ENCODE data around the gene SPDYE1. TPM values are rescaled to one million over a fixed set of nuclear protein-coding genes. Genes with fewer than 3 reads are reported as not detected.
A peak's percentile ranks its signal among the peaks of the same experiment; 100 is the strongest.
"Not testable (repeated sequence)": the region's sequence is repeated elsewhere in the genome, so short reads cannot be mapped to it uniquely, and the experiment has no call there.

SPDYE1 gene
- total RNA-seq, 1 experiment from 2014 or later, result not detected

DNA sequence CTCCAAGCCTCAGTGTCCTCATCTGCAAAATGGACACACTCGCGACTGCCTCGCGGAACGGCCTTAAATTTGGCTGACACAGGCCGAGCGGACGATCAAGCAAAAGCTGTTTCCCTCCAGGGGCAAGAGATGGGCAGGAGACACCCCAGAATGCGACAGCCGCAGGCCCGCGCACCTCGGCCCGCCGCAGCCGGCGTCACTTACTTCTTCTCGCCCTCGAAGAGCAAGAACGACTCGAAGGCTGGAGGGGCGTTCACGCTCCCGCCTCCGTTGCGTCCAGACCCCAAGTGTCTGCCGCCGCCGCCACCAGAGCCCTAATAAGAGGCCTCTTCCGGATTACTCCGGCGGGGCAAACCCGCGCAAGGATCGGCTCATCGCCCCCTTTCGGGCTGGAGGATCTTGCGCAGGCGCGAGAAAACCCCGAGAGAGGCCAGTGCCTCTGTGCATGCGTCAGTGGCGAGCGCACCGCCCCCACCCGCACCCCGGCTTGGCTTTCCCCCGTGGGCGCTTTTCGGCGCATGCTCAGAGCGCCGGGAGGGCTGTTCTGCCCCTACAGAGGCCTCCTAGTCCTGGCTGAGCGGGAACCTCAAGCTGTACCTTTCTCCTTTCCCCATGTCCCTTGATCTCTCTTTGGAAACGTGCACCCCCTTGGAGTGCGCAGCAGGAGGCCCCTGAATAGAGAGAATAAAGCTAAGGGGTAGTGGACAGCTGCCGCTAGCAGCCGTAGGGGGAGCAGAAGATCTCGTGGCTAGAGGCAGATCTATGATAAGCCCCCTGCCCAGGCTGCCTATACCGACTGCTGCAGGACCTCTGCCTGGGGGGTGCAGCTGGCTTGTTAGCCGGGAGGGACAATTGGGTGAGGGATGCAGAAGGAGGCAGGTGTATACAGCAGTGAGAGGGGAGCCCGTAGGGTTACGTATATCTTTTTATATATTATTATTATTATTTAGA lies 21.4 kb downstream of the SPDYE1 start (continued):
- TF ChIP-seq, protein P1, sequence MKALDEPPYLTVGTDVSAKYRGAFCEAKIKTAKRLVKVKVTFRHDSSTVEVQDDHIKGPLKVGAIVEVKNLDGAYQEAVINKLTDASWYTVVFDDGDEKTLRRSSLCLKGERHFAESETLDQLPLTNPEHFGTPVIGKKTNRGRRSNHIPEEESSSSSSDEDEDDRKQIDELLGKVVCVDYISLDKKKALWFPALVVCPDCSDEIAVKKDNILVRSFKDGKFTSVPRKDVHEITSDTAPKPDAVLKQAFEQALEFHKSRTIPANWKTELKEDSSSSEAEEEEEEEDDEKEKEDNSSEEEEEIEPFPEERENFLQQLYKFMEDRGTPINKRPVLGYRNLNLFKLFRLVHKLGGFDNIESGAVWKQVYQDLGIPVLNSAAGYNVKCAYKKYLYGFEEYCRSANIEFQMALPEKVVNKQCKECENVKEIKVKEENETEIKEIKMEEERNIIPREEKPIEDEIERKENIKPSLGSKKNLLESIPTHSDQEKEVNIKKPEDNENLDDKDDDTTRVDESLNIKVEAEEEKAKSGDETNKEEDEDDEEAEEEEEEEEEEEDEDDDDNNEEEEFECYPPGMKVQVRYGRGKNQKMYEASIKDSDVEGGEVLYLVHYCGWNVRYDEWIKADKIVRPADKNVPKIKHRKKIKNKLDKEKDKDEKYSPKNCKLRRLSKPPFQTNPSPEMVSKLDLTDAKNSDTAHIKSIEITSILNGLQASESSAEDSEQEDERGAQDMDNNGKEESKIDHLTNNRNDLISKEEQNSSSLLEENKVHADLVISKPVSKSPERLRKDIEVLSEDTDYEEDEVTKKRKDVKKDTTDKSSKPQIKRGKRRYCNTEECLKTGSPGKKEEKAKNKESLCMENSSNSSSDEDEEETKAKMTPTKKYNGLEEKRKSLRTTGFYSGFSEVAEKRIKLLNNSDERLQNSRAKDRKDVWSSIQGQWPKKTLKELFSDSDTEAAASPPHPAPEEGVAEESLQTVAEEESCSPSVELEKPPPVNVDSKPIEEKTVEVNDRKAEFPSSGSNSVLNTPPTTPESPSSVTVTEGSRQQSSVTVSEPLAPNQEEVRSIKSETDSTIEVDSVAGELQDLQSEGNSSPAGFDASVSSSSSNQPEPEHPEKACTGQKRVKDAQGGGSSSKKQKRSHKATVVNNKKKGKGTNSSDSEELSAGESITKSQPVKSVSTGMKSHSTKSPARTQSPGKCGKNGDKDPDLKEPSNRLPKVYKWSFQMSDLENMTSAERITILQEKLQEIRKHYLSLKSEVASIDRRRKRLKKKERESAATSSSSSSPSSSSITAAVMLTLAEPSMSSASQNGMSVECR (CRISPR knock-in tag; IDR thresholded peaks at IDR 0.05; ENCODE audit: borderline replicate concordance), result peak; percentile 57; the same call in 1 of the 2 replicates
- peak; percentile 88 for TF ChIP-seq FOXK1 (CRISPR knock-in tag; IDR thresholded peaks at IDR 0.05)
- peak; percentile 59; the same call in 1 of the 2 replicates for TF ChIP-seq NFE2L1 (CRISPR knock-in tag; IDR thresholded peaks at IDR 0.05)

DNA sequence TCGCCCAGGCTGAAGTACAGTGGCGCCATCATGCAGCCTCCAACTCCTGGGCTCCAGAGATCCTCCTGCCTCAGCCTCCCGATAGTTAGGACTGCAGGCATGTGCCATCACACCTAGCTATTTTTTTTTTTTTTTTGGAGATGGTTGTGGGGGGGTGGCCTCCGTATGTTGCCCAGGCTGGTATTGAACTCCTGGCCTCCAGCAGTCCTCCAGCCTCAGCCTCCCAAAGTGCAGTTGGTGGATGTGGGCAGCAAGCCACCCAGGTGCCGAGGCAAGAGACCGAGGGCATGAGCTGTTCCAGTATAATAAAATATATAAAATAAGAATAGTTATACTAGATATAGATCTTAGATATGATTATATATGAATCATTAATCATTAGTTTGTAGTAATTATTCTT lies 22.1 kb downstream of the SPDYE1 start:
- peaks cover 12% of the 10 kb centered on the region for H3K27me3 Mint-ChIP-seq (ENCODE audit: low read depth)
- CTCF ChIA-PET, result interaction anchor here (0.6 to 1.8 kb wide), 13 partner anchors 16 to 195 kb away, joined by 3 to 8 read pairs (median 4); partner anchors contain the start of genes DBNL and PGAM2
- H3K4me3 Mint-ChIP-seq; H3K27ac Mint-ChIP-seq; ATAC-seq; H3K36me3 Mint-ChIP-seq; DNase-seq (ENCODE audit: low spot score); H3K9me3 Mint-ChIP-seq; H3K4me1 Mint-ChIP-seq; POLR2A ChIA-PET: not testable (repeated sequence)

DNA sequence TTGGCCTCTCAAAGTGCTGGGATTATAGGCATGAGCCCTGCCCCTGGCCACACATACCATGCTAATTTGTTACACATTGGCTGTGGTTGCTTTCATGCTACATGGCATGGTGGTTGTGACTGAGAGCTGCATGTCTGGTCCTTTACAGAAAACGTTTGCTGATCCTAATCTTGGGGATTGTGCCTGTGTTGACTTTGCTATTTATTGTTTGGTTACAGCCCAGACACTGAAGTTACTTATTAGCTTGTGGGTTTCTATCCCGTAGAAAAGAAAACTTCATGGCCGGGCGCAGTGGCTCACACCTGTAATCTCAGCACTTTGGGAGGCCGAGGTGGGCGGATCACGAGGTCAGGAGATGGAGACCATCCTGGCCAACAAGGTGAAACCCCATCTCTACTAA lies 24.4 kb downstream of the SPDYE1 start:
- DNase-seq (ENCODE audit: low spot score); H3K4me1 Mint-ChIP-seq; H3K36me3 Mint-ChIP-seq; H3K27ac Mint-ChIP-seq; H3K4me3 Mint-ChIP-seq; CTCF ChIA-PET; ATAC-seq; POLR2A ChIA-PET; H3K9me3 Mint-ChIP-seq: not testable (repeated sequence)
- peaks cover 17% of the 10 kb centered on the region for H3K27me3 Mint-ChIP-seq (ENCODE audit: low read depth)

DNA sequence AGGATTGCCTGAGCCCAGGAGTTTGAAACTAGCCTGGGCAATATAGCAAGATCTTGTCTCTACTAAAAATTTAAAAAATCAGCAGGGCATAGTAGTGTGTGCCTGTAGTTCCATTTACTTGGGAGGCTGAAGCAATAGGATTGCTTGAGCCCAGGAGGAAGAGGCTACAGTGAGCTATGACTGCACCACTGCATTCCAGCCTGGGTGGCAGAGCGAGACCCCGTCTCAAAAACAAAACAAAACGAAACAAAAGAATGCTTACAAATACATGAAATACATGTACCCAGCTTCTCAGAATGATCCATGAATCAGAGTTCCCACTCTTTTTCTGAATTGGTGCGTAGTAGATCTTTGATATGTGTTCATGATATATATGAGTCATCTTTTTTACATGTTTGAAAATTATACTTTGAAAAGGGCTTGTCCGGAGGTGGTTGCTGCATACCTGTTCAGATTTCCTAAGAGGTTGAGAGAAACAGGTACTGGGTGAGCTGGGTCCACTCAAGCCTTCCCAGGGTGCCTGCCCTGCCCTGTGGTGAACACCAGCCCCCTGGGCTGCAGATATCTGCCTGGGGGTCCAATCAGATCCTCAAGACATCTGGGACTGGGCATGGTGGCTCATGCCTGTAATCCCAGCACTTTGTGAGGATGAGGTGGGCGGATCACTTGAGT lies 25.2 kb downstream of the SPDYE1 start:
- POLR2A ChIA-PET; CTCF ChIA-PET; H3K4me1 Mint-ChIP-seq; H3K9me3 Mint-ChIP-seq; H3K36me3 Mint-ChIP-seq; DNase-seq (ENCODE audit: low spot score); ATAC-seq; H3K27ac Mint-ChIP-seq; H3K4me3 Mint-ChIP-seq: not testable (repeated sequence)
- H3K27me3 Mint-ChIP-seq (ENCODE audit: low read depth), result peaks cover 17% of the 10 kb centered on the region

DNA sequence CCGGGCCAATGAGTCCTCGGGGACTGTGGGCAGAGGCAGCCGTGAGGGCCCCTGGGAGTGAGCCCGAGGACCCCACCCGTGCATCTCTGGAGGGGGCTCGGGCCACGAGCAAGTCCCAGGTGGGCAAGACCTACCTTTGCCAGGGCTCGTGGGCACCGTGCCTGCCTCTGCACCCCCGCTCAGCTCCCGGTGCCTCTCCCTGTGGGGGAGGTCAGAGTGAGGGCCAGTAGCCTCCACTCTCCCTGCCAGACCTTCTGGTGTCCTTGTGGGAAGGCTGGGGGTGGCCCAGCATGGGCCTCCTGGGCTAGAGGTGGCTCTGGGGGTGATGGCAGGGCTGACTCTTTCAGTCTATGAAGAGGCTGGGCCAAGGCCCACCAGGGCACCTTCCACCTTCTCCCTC lies 31.7 kb downstream of the SPDYE1 start:
- H3K36me3 Mint-ChIP-seq; H3K9me3 Mint-ChIP-seq; H3K27me3 Mint-ChIP-seq (ENCODE audit: low read depth); H3K27ac Mint-ChIP-seq; H3K4me1 Mint-ChIP-seq; ATAC-seq; DNase-seq (ENCODE audit: low spot score); POLR2A ChIA-PET; CTCF ChIA-PET; H3K4me3 Mint-ChIP-seq: not testable (repeated sequence)

DNA sequence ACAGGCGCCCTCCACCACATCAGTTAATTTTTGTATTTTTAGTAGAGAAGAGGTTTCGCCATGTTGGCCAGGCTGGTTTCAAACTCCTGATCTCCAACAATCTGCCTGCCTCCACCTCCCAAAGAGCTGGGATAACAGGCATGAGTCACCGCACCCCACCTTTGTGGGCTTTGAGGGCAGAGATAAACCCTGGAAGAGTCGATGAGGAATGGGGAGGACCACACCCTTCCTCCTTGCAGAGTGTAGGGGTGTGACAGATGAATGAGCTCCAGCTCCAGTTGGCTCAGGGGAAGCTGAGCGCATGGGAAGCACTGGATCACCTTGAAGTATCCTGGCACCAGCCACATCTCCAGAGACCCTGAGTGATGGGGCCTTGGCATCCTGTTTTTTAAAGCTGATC lies 32.3 kb downstream of the SPDYE1 start:
- H3K4me1 Mint-ChIP-seq; ATAC-seq; H3K27me3 Mint-ChIP-seq (ENCODE audit: low read depth); H3K4me3 Mint-ChIP-seq; CTCF ChIA-PET; H3K9me3 Mint-ChIP-seq; H3K27ac Mint-ChIP-seq; DNase-seq (ENCODE audit: low spot score); H3K36me3 Mint-ChIP-seq; POLR2A ChIA-PET: not testable (repeated sequence)

DNA sequence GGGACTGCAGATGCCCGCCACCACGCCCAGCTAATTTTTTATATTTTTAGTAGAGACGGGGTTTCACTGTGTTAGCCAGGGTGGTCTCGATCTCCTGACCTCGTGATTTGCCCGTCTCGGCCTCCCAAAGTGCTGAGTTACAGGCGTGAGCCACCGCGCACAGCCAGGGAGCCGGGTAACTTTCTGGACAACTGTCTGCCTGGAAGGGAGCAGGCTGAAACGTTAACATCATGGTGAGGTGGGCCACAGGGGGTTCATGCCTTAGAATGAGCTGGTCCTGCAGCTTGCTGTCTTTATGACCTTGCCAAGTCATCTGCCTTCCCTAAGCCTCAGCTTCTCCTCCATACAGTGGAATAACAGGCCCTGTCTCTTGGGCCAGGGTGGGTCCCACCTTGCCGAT lies 33.6 kb downstream of the SPDYE1 start:
- POLR2A ChIA-PET; CTCF ChIA-PET; H3K27me3 Mint-ChIP-seq (ENCODE audit: low read depth); H3K4me3 Mint-ChIP-seq; H3K9me3 Mint-ChIP-seq; H3K27ac Mint-ChIP-seq; H3K36me3 Mint-ChIP-seq; ATAC-seq; H3K4me1 Mint-ChIP-seq; DNase-seq (ENCODE audit: low spot score): not testable (repeated sequence)

DNA sequence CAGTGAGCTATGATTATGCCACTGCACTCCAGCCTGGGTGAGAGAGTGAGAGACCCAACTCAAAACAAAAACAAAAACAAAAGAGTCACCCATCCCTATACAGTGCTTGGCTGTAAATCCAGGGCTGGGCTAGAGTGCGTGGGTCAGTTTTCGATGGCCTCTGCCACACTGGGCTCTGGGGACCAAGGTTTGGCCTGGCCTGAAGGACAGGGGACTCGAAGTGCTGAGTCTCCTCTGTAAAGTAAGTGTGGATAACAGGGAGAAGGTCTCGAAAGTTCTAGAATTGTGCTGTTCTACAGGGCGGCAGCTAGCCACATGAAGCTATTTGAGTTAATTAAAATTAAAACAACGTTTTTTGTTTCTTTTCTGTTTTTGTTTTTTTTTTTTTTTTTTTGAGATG lies 34.3 kb downstream of the SPDYE1 start:
- H3K4me1 Mint-ChIP-seq; H3K27me3 Mint-ChIP-seq (ENCODE audit: low read depth); H3K9me3 Mint-ChIP-seq; CTCF ChIA-PET; H3K4me3 Mint-ChIP-seq; ATAC-seq; H3K36me3 Mint-ChIP-seq; POLR2A ChIA-PET; DNase-seq (ENCODE audit: low spot score); H3K27ac Mint-ChIP-seq: not testable (repeated sequence)

DNA sequence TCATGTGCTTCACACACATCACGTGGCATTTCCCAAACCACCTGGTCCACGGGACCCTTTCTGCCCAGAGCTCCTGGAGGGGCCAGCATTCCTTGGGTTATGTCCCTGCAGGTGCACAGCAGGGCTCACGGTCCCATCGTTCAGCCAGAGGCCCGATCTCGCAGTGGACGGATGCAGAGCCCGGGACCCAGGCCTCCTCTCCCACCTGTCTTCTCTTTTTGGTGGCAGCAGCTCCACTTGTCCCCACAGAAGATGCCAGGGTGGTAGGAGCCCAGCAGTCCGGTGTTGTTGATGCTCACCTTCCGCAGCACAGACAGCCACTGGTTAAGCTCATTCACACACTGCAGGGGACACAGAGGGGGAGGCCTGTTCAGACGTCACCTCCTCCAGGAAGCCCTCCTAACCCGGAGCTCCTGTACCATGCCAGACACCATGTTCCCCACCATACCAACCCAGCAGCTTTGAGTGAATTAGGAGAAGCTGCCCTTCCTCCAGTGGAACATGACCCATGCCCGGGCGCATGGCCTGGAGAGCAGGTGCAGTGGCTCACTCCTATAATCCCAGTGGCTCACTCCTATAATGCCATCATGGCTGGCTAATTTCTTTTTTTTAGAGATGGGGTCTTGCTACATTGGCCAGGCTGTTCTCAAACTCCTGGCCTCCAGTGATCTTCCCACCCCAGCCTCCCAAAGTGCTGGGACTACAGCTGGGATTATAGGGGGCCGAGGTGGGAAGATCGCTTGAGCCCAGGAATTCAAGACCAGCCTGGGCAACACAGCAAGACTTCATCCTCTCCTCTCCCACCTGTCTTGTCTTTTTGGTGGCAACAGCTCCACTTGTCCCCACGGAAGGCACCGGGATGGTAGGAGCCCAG lies 36.5 kb downstream of the SPDYE1 start:
- H3K36me3 Mint-ChIP-seq; H3K27ac Mint-ChIP-seq; DNase-seq (ENCODE audit: low spot score); H3K4me1 Mint-ChIP-seq; H3K4me3 Mint-ChIP-seq; H3K9me3 Mint-ChIP-seq; POLR2A ChIA-PET; ATAC-seq; CTCF ChIA-PET: not testable (repeated sequence)
- H3K27me3 Mint-ChIP-seq (ENCODE audit: low read depth), result peaks cover 20% of the 10 kb centered on the region

DNA sequence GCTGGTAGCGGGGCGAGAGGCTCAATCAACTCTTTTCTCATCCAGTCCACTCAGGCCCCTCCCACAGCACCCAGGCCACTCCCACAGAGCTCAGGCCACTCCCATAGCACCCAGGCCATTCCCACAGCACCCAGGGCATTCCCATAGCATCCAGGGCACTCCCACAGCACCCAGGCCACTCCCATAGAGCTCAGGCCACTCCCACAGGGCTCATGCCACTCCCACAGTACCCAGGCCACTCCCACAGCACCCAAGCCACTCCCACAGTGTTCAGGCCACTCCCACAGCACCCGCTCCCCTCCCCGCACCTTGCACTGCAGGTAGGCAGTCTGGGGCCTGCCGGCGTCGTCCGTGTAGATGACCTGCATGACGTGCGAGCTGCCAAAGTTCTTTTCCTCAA lies 38.7 kb downstream of the SPDYE1 start:
- H3K27ac Mint-ChIP-seq, H3K36me3 Mint-ChIP-seq, POLR2A ChIA-PET, H3K4me1 Mint-ChIP-seq, H3K9me3 Mint-ChIP-seq: not testable (repeated sequence)
- peak overlapping the region; percentile 37; the same call in 1 of the 2 replicates for H3K4me3 Mint-ChIP-seq
- DNase-seq (ENCODE audit: low spot score) (peak; percentile 78), ATAC-seq (peak; percentile 89)
- peaks cover 29% of the 10 kb centered on the region for H3K27me3 Mint-ChIP-seq (ENCODE audit: low read depth)
- CTCF ChIA-PET, result interaction anchor here (0.5 to 0.6 kb wide), 2 partner anchors 16 to 454 kb away, joined by 3 read pairs; no protein-coding TSS in a partner anchor
